ENCODE measurements around the gene TRPM3. TPM values are rescaled to one million over a fixed set of nuclear protein-coding genes. Genes with fewer than 3 reads are reported as not detected.

TRPM3 gene
- total RNA-seq, 3 donors from 2014 or later: not detected

DNA sequence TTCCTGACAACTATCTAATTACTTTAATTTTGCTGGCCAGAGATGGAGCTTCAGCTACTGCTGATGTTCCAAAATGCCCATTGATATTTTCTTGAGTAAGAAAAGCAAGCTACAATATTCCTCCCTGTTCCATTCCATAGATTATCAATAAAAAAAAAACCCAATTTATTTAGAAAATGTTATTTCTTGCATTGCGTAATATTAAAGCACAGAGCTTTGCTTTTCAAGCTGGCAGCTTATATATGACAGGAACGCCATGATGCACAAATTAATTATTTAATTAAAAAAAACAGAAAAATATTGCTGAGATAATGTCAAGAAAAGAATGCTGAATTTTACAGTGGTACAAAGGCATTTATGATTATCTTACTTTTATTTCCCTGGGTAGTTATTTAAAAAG lies 47.9 kb downstream of the TRPM3 start:
- H3K27me3 Mint-ChIP-seq (ENCODE audit: low read depth): peaks cover 2% of the 10 kb centered on the region
- no peaks in the 10 kb centered on the region for H3K36me3 Mint-ChIP-seq (ENCODE audit: insufficient read depth)
- no peaks in the 10 kb centered on the region for H3K9me3 Mint-ChIP-seq
- DNase-seq (no peak), ATAC-seq (no peak)
- H3K4me3 Mint-ChIP-seq: no peak overlapping the region
- H3K4me1 Mint-ChIP-seq (ENCODE audit: low read depth): no peaks in the 10 kb centered on the region

- ATAC-seq: no peak
- no peaks in the 10 kb centered on the region for H3K36me3 Mint-ChIP-seq (ENCODE audit: insufficient read depth)
Measured at GRCh38 chr9:71072587-71072986, 48.8 kb downstream of the TRPM3 start.

GRCh38 chr9:71071633-71072032 lies 49.8 kb downstream of the TRPM3 start:
- H3K27me3 Mint-ChIP-seq (ENCODE audit: low read depth): peaks cover 2% of the 10 kb centered on the region

More at GRCh38 chr9:71072587-71072986, 48.8 kb downstream of the TRPM3 start:
- no peaks in the 10 kb centered on the region for H3K4me1 Mint-ChIP-seq (ENCODE audit: low read depth)
- no peak overlapping the region for H3K4me3 Mint-ChIP-seq
- no peak for DNase-seq
- peaks cover 2% of the 10 kb centered on the region for H3K27me3 Mint-ChIP-seq (ENCODE audit: low read depth)
- no peaks in the 10 kb centered on the region for H3K9me3 Mint-ChIP-seq

DNA sequence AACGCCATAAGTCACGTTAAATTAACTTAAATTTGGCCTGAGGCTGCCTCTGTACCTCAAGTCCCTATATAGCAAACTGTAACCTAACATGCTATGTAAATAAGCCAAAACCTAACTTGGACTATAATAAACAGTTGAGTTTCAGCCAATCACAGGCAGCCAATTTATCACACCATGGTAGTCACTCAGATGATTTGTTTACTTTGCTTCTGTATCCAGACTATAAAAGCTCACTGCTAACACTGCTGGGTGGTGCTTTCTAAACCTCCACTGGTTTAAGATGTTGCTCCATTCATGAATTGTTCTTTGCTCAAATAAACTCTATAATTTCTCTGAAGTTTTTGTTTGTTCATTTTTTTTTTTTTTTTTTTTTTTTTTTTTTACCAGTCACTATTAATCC lies 62.8 kb downstream of the TRPM3 start:
- Mint-ChIP-seq H3K4me3 (no peak overlapping the region), H3K36me3 (ENCODE audit: insufficient read depth) (no peaks in the 10 kb centered on the region), H3K4me1 (ENCODE audit: low read depth) (no peaks in the 10 kb centered on the region), H3K9me3 (no peaks in the 10 kb centered on the region), H3K27me3 (ENCODE audit: low read depth) (no peaks in the 10 kb centered on the region)
- ATAC-seq: no peak
- DNase-seq: no peak

More at GRCh38 chr9:71071633-71072032, 49.8 kb downstream of the TRPM3 start:
- no peak for ATAC-seq
- no peak overlapping the region for H3K4me3 Mint-ChIP-seq
- H3K36me3 Mint-ChIP-seq (ENCODE audit: insufficient read depth): no peaks in the 10 kb centered on the region
- no peak for DNase-seq
- H3K4me1 Mint-ChIP-seq (ENCODE audit: low read depth): no peaks in the 10 kb centered on the region
- peaks cover 3% of the 10 kb centered on the region for H3K9me3 Mint-ChIP-seq

DNA sequence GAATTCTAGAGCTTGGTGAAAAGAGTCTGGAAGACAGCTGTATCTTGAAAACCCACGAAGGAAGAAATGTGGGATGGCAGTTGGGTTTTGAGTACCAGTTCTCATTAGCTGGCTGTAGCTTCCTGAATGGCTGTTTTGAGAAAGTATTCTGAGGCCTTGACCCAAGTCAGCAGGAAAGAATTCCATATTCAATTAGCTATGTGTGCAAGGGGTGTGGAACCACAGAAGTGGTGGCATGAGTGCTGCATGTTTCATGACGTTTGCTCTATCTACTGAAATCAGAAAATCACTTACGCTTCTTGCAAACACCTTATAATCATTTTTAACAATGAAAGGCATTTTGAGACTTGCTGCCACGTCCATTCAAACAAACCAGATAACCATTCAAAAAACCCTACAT lies 69.1 kb downstream of the TRPM3 start:
- Mint-ChIP-seq H3K36me3 (ENCODE audit: insufficient read depth) (no peaks in the 10 kb centered on the region), H3K4me1 (ENCODE audit: low read depth) (no peaks in the 10 kb centered on the region), H3K27me3 (ENCODE audit: low read depth) (no peaks in the 10 kb centered on the region), H3K4me3 (no peak overlapping the region), H3K9me3 (no peaks in the 10 kb centered on the region)
- no peak for DNase-seq
- no peak for ATAC-seq

DNA sequence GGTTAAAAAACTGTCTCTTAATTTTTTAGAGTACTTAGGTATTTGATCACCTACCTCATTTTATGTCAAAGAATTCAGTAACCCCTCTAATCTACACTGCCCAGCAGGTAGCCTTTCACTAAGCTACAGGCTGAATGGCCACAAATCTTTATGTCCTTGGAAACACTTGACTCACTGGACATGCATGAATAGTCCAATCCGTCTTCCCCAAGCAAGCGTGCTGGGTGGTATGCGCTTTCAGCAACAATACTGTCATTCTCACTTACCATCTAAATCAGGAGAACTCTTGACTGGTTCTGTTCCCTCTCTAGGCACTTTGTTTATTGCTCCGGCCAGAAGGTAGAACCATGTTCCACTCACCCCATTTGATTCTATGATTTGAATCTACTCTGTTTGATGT lies 73.1 kb downstream of the TRPM3 start:
- H3K9me3 Mint-ChIP-seq: no peaks in the 10 kb centered on the region
- H3K36me3 Mint-ChIP-seq (ENCODE audit: insufficient read depth): no peaks in the 10 kb centered on the region
- no peaks in the 10 kb centered on the region for H3K27me3 Mint-ChIP-seq (ENCODE audit: low read depth)
- H3K4me3 Mint-ChIP-seq: no peak overlapping the region
- ATAC-seq (no peak), DNase-seq (no peak)
- no peaks in the 10 kb centered on the region for H3K4me1 Mint-ChIP-seq (ENCODE audit: low read depth)

DNA sequence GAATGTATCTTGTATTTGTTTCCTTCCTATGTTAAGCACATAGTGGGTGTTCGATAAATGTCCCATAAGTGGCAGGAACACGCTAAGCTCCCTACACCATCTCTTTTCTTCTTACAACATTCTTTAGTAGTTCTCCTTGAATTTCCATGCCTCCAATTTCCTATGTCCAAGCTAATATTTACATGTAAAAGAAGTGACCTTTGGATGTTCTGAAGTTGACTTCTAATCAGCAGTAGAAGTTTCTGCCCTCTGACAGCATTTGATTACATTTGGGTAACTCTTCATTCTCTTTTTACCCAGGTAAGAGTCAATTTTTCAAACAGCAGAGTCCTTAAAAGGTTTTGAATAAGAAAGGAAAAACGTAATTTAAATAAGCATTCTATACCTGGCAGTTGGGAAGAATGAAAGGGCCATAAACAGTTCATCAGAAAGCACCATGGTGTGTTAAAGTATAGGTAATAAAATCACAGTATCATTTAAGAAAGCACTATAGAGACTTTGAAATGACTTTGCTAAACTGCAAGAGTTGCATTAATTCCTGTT lies 78.9 kb downstream of the TRPM3 start:
- ATAC-seq: no peak
- H3K36me3 Mint-ChIP-seq (ENCODE audit: insufficient read depth): no peaks in the 10 kb centered on the region
- no peak for DNase-seq
- no peaks in the 10 kb centered on the region for H3K9me3 Mint-ChIP-seq
- H3K27me3 Mint-ChIP-seq (ENCODE audit: low read depth): no peaks in the 10 kb centered on the region
- H3K4me3 Mint-ChIP-seq: no peak overlapping the region
- H3K4me1 Mint-ChIP-seq (ENCODE audit: low read depth): no peaks in the 10 kb centered on the region

GRCh38 chr9:71037521-71037920 lies 83.9 kb downstream of the TRPM3 start:
- Mint-ChIP-seq H3K36me3 (ENCODE audit: insufficient read depth) (no peaks in the 10 kb centered on the region), H3K4me3 (no peak overlapping the region), H3K4me1 (ENCODE audit: low read depth) (no peaks in the 10 kb centered on the region), H3K9me3 (no peaks in the 10 kb centered on the region), H3K27me3 (ENCODE audit: low read depth) (no peaks in the 10 kb centered on the region)
- ATAC-seq: no peak
- DNase-seq: no peak

GRCh38 chr9:71036501-71036900 lies 84.9 kb downstream of the TRPM3 start:
- no peak overlapping the region for H3K4me3 Mint-ChIP-seq
- DNase-seq: no peak
- H3K9me3 Mint-ChIP-seq: no peaks in the 10 kb centered on the region
- no peaks in the 10 kb centered on the region for H3K4me1 Mint-ChIP-seq (ENCODE audit: low read depth)
- no peak for ATAC-seq
- H3K27me3 Mint-ChIP-seq (ENCODE audit: low read depth): no peaks in the 10 kb centered on the region
- H3K36me3 Mint-ChIP-seq (ENCODE audit: insufficient read depth): no peaks in the 10 kb centered on the region

GRCh38 chr9:71032779-71033178 lies 88.6 kb downstream of the TRPM3 start:
- no peak for DNase-seq
- Mint-ChIP-seq H3K4me1 (ENCODE audit: low read depth) (no peaks in the 10 kb centered on the region), H3K4me3 (no peak overlapping the region), H3K27me3 (ENCODE audit: low read depth) (no peaks in the 10 kb centered on the region), H3K36me3 (ENCODE audit: insufficient read depth) (no peaks in the 10 kb centered on the region), H3K9me3 (no peaks in the 10 kb centered on the region)
- no peak for ATAC-seq

DNA sequence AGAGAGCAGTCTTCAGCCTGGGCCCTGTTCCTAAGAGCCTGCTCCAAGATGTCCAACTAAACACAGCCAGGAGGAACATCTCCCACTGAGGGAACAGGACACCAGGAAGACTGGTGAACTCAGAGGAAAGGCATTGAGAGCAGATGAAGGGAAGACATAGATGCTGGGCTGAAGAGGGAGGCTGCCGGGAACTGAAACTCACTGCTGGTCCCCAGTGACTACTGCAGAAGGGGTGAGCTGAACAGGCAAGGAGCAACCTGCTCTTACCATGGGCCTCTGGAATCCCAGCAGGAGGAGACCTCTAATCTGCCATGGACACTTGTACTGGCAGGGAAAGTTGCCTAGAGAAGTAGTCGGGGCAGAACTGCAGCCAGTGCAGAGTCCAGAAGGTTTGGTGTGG lies 95.7 kb downstream of the TRPM3 start:
- DNase-seq (no peak), ATAC-seq (no peak)
- Mint-ChIP-seq H3K9me3 (no peaks in the 10 kb centered on the region), H3K4me1 (ENCODE audit: low read depth) (no peaks in the 10 kb centered on the region), H3K36me3 (ENCODE audit: insufficient read depth) (no peaks in the 10 kb centered on the region), H3K27me3 (ENCODE audit: low read depth) (no peaks in the 10 kb centered on the region), H3K4me3 (no peak overlapping the region)

- H3K4me1 Mint-ChIP-seq (ENCODE audit: low read depth): no peaks in the 10 kb centered on the region
- no peak overlapping the region for H3K4me3 Mint-ChIP-seq
- ATAC-seq (no peak), DNase-seq (no peak)
- H3K36me3 Mint-ChIP-seq (ENCODE audit: insufficient read depth): no peaks in the 10 kb centered on the region
- H3K9me3 Mint-ChIP-seq: no peaks in the 10 kb centered on the region
- no peaks in the 10 kb centered on the region for H3K27me3 Mint-ChIP-seq (ENCODE audit: low read depth)
Measured at GRCh38 chr9:71025201-71025600, 96.2 kb downstream of the TRPM3 start.

DNA sequence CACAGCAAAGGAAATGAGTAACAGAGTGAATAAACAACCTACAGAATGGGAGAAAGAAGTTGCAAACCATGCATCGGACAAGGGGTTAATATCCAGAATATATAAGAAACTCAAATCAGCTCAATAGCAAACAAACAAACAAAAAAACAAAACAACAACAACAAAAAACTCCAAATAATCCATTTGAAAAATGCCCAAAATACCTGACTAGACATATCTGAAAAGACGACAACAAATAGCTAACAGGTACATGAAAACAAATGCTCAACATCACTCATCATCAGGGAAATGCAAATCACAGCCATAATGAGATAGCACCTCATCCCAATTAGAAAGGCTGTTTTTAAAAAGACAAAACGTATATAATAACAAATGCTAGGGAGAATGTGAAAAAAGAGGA lies 111.2 kb downstream of the TRPM3 start:
- Mint-ChIP-seq H3K4me1 (ENCODE audit: low read depth) (no peaks in the 10 kb centered on the region), H3K4me3 (no peak overlapping the region), H3K27me3 (ENCODE audit: low read depth) (peaks cover under 1% of the 10 kb centered on the region), H3K36me3 (ENCODE audit: insufficient read depth) (no peaks in the 10 kb centered on the region), H3K9me3 (peaks cover 18% of the 10 kb centered on the region)
- ATAC-seq (no peak), DNase-seq (no peak)

DNA sequence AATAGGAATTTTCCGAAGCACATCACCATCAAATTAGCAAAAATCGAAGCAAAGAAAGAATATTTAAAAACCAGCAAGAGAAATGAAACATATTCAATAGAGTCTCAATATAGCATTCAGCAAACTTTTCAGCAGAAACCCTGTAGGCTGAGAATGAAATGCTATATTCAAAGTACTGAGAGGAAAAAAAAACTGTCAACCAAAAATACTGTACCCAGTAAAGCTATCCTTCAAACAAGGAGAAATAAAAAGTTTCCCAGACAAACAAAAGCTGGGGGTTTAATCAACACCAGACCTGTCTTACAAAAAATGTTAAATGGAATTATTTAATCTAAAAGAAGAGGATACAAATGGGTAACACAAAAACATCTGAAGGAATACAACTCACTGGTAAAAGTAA lies 116.0 kb downstream of the TRPM3 start:
- Mint-ChIP-seq H3K36me3 (ENCODE audit: insufficient read depth) (no peaks in the 10 kb centered on the region), H3K9me3 (peaks cover 26% of the 10 kb centered on the region), H3K4me1 (ENCODE audit: low read depth) (no peaks in the 10 kb centered on the region), H3K27me3 (ENCODE audit: low read depth) (peaks cover 3% of the 10 kb centered on the region), H3K4me3 (no peak overlapping the region)
- ATAC-seq (no peak), DNase-seq (no peak)

DNA sequence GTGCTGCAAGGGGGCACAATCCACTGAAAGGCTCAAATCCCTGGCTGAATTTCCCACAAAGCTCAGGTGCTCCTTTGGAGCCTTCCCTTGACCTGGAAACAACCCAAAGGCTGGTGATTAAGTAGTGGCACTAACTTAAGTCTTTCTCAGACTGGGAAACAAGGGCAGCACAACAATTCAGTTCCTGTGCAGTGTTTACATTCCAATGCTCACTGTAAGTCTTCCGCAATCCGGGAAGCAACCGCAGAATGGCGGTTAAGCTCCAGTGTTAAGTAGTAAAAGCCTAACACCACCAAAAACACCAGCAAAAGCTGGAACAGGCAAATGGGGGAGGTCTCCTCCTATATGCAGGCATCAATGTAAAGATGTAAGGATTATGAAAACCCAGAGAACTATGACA lies 117.2 kb downstream of the TRPM3 start:
- Mint-ChIP-seq H3K4me3 (no peak overlapping the region), H3K4me1 (ENCODE audit: low read depth) (no peaks in the 10 kb centered on the region), H3K27me3 (ENCODE audit: low read depth) (peaks cover 3% of the 10 kb centered on the region), H3K9me3 (peaks cover 26% of the 10 kb centered on the region), H3K36me3 (ENCODE audit: insufficient read depth) (no peaks in the 10 kb centered on the region)
- ATAC-seq (no peak), DNase-seq (no peak)

DNA sequence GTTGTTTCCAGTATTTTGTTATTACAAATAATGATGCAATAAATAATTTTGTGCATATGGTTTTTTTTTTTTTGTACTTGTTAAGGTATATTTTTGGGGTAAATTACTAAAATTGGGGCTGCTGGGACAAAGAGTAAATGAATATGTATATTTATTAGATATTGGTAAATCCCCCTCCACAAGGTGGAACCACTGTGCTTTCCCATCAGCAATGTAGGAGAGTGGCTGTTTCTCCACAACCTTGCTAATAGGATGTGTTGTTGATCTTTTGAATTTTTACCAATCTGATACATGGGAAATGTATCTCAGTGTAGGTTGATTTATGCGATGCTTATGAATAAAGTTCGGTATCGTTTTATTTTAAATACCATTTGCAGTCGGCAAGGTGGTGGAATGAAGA lies 118.1 kb downstream of the TRPM3 start:
- DNase-seq (no peak), ATAC-seq (no peak)
- H3K36me3 Mint-ChIP-seq (ENCODE audit: insufficient read depth): no peaks in the 10 kb centered on the region
- H3K4me1 Mint-ChIP-seq (ENCODE audit: low read depth): no peaks in the 10 kb centered on the region
- peaks cover 3% of the 10 kb centered on the region for H3K27me3 Mint-ChIP-seq (ENCODE audit: low read depth)
- no peak overlapping the region for H3K4me3 Mint-ChIP-seq
- H3K9me3 Mint-ChIP-seq: peaks cover 26% of the 10 kb centered on the region
